Large intestine (tissue), 12 donors: ENCODE data around the gene HS6ST2. TPM values are rescaled to one million over a fixed set of nuclear protein-coding genes. Genes with fewer than 3 reads are reported as not detected.
A peak's percentile ranks its signal among the peaks of the same experiment; 100 is the strongest.
"Not testable (repeated sequence)": the region's sequence is repeated elsewhere in the genome, so short reads cannot be mapped to it uniquely, and the experiment has no call there.

ENCODE experiments used
- DNase-seq, 2 donors: peaks; one replicate each; pipeline versions ENCODE4 v3.0.0 to v3.0.0-alpha.2; 2013
- H3K27ac ChIP-seq: one replicate; pipeline ENCODE4 v1.5.1; 2013; ENCODE audit warnings: low read length
- H3K27me3 ChIP-seq: 2 replicates; pipeline ENCODE4 v1.6.1; 2013; ENCODE audit warnings: low read length; ENCODE audit not compliant: control insufficient read depth, insufficient read depth
- H3K36me3 ChIP-seq: 2 replicates; pipeline ENCODE4 v1.6.1; 2013; ENCODE audit warnings: low read length; ENCODE audit not compliant: control insufficient read depth, insufficient read depth
- H3K4me1 ChIP-seq: one replicate; pipeline ENCODE4 v1.6.1; 2013; ENCODE audit warnings: low read length; ENCODE audit not compliant: control insufficient read depth, insufficient read depth
- H3K4me3 ChIP-seq: one replicate; pipeline ENCODE4 v1.5.1; 2013; ENCODE audit warnings: low read length
- H3K9me3 ChIP-seq: one replicate; pipeline ENCODE4 v1.6.1; 2013; ENCODE audit warnings: mild to moderate bottlenecking, low read depth, low read length, moderate library complexity; ENCODE audit not compliant: control insufficient read depth
- WGBS: methylation state at CpG from one replicate; pipeline ENCODE4 v1.1.5; 2013; ENCODE audit warnings: low lambda C conversion rate; ENCODE audit not compliant: insufficient coverage; 5-methylcytosine and 5-hydroxymethylcytosine counted together
- long read RNA-seq, 11 donors: transcript quantifications; one replicate each; lab custom pipeline, GENCODE V29; 2026
- polyA plus RNA-seq: library from polyadenylated mRNA; unstranded; fragments of 120-200 nt; gene quantifications from one replicate; pipeline ENCODE4 v1.2.1, GENCODE V29; 2013

Gene HS6ST2
- 0.97 TPM for polyA plus RNA-seq
- long read RNA-seq, donor 1, result 0 reads
- long read RNA-seq, donor 2, result 0 reads
- long read RNA-seq, donor 3, result 0 reads
- long read RNA-seq, donor 4, result 0 reads
- long read RNA-seq, donor 5, result 0 reads
- long read RNA-seq, donor 6, result 0 reads
- long read RNA-seq, donor 7, result 0 reads
- long read RNA-seq, donor 8, result 0 reads
- long read RNA-seq, donor 9, result 0 reads
- long read RNA-seq, donor 10, result 0 reads
- long read RNA-seq, donor 11, result 0 reads

DNA sequence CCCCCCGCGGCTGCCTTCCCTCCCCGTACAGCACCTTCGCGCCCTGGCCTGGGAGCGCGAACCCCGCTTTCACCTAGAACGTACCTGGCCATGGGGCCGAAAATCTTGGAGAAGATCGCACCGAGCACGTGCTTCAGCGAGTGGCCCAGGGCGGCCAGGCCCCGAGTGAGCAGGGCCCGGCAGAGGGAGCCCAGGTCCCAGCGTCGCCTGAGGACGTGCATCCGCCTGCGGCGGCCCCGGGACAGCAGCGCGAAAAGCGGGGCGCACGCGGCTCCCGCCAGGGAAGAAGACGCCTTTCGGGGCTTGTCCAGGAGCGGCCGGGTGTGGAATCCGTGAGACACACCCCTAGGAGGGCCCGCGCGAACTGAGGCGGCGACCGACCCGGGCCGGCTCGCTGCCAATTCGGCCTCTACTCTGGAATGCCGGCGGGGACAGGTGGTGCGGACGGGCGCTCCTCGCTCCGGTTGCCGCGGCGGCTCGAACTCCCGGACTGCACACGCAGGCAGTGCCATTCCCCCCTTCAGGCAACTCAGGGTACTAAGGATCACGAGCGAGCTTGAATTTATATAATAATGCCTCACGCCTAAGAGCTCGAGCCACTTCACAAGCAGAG lies at the start of gene HS6ST2:
Gene HS6ST2 (minus strand): TSS at position 539 of the 613 bp plus-strand sequence.
- no peaks in the 10 kb centered on the region for H3K9me3 ChIP-seq
- no CpG with 5 or more reads among the region's 63 CpGs for WGBS
- H3K27ac ChIP-seq, result no peak within 1 kb of the TSS
- peak in 1 of 2 donors; percentile 13 for DNase-seq
- H3K4me3 ChIP-seq, result peak within 1 kb of the TSS; percentile 24
- peaks cover 48% of the 10 kb centered on the region for H3K27me3 ChIP-seq
- H3K36me3 ChIP-seq, result no peaks in the 10 kb centered on the region
- peaks cover 2% of the 10 kb centered on the region for H3K4me1 ChIP-seq

DNA sequence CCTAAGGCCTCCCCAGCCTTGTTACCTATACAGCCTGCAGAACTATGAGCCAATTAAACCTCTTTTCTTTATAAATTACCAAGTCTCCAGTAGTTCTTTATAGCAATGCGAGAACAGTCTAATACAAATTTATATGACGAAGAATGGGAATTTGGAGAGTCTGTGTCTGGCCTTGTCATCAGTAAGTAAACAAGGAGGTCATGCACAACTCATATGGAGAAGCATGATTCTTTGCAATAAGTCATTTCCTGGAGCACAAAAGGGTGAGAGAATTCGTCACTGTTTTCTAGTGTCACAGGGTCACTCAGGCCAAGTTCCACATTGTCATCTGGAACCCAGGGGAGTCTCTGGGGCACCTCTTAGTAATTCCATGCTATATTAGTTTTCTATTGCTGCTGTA lies 49.0 kb upstream of the HS6ST2 start:
- Histone ChIP-seq H3K27ac (no peak overlapping the region), H3K36me3 (no peaks in the 10 kb centered on the region), H3K27me3 (no peaks in the 10 kb centered on the region), H3K4me1 (no peaks in the 10 kb centered on the region), H3K9me3 (no peaks in the 10 kb centered on the region), H3K4me3 (no peak overlapping the region)
- no peak for DNase-seq
- no CpG with 5 or more reads among the region's 3 CpGs for WGBS

DNA sequence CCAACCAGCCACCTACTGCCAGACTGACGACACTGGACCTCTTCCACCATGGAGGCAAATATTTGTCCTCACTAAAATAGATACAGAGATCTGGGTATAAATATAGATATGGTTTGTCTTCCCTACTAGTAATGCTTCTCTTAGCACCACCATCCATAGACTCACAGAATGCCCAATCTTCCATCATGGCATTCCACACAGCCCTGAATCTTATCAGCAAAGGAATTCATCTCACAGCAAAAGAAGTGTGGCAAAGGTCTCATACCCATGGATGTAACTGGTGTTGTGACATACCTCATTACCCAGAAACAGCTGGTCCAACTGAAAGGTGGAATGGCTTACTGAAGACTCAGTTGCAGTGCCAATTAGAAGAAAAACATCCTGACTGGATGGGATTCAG lies 47.2 kb upstream of the HS6ST2 start:
- Histone ChIP-seq H3K4me1 (no peaks in the 10 kb centered on the region), H3K9me3 (no peaks in the 10 kb centered on the region), H3K27me3 (no peaks in the 10 kb centered on the region), H3K27ac (no peak overlapping the region), H3K36me3 (no peaks in the 10 kb centered on the region), H3K4me3 (no peak overlapping the region)
- no peak for DNase-seq
- WGBS, result no CpG with 5 or more reads among the region's 1 CpG

DNA sequence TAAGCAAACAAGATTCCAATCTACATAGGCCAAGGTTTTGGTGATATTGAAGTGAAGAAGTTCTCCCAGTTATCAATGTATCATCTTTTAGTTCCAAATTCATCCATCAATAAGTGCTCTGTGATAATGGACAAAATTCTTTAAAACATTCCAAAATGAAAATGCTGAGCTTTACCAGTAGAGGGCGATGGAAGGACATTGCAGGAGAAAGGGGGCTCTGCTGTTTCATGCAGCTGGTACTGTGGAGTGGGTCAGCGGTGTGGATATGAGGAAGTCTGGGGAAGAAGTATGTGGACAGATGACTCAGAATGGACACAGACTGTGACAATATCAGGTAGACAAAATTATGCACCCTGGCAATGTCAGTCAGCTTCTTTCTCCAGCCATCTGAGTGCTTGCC lies 46.6 kb upstream of the HS6ST2 start:
- Histone ChIP-seq H3K36me3 (no peaks in the 10 kb centered on the region), H3K4me3 (no peak overlapping the region), H3K9me3 (no peaks in the 10 kb centered on the region), H3K27me3 (no peaks in the 10 kb centered on the region), H3K4me1 (no peaks in the 10 kb centered on the region), H3K27ac (no peak overlapping the region)
- no CpG with 5 or more reads among the region's 2 CpGs for WGBS
- peak in 1 of 2 donors; percentile 1 for DNase-seq

DNA sequence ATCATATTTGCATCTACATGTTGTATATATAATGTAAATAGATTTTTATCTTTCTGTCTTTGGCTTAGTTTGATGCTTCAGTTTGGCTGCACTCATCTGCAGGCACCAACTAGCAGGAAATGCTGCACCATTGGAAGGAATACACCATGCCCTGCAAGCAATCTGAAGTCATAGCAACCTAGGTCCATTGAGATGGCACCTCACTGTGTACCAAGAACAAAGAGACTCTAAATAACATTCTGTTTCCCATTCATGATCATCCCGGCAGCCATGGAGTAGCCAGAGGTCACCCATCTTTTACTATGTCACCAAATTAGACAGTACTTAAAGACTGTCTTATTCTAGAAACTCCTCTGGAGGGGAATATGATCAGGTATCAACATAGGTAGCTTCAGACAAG lies 40.8 kb upstream of the HS6ST2 start:
- Histone ChIP-seq H3K27me3 (no peaks in the 10 kb centered on the region), H3K4me1 (no peaks in the 10 kb centered on the region), H3K36me3 (no peaks in the 10 kb centered on the region), H3K27ac (no peak overlapping the region), H3K4me3 (no peak overlapping the region), H3K9me3 (no peaks in the 10 kb centered on the region)
- WGBS, result no CpG with 5 or more reads among the region's 1 CpG
- DNase-seq, result no peak

DNA sequence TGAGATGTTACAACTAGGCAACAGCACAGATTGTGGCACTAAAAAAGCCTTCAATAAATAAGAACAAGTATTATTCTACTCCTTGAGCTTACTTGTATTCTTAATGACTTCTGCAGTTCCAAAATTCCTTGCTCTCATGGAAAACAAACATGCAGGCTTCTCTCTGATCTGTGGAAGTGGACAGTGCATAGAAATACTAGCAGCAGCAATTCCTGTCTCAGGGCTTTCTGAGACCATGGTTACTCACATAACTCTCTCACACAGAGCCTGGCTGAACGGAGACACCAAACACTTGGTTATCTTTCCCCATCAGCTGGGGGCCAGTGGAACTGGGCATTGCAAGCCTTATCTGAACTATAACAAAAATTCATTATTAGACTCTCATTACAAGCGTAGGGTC lies 32.4 kb upstream of the HS6ST2 start:
- Histone ChIP-seq H3K4me3 (no peak overlapping the region), H3K36me3 (no peaks in the 10 kb centered on the region), H3K27ac (no peak overlapping the region), H3K9me3 (no peaks in the 10 kb centered on the region), H3K4me1 (no peaks in the 10 kb centered on the region), H3K27me3 (no peaks in the 10 kb centered on the region)
- no CpG with 5 or more reads among the region's 2 CpGs for WGBS
- no peak for DNase-seq

DNA sequence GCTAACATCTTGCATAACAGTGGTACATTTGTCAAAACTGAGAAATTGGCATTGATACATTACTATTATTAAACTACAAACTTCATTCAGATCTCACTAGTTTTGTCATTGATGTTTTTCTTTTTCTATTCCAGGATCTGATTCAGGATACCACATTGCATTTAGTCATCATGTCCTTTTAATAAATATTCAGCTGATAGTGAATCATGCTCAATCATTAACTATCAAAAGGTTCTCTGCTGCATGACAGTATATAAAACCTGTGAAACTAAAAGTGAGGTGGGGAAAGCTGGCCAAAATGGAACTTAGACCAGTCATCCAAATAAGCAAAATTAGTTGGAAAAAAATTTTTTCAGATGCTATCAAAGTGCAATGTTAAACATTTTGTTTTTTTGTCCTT lies 28.1 kb upstream of the HS6ST2 start:
- Histone ChIP-seq H3K4me3 (no peak overlapping the region), H3K27ac (no peak overlapping the region), H3K36me3 (no peaks in the 10 kb centered on the region), H3K9me3 (no peaks in the 10 kb centered on the region), H3K27me3 (no peaks in the 10 kb centered on the region), H3K4me1 (no peaks in the 10 kb centered on the region)
- no peak for DNase-seq

DNA sequence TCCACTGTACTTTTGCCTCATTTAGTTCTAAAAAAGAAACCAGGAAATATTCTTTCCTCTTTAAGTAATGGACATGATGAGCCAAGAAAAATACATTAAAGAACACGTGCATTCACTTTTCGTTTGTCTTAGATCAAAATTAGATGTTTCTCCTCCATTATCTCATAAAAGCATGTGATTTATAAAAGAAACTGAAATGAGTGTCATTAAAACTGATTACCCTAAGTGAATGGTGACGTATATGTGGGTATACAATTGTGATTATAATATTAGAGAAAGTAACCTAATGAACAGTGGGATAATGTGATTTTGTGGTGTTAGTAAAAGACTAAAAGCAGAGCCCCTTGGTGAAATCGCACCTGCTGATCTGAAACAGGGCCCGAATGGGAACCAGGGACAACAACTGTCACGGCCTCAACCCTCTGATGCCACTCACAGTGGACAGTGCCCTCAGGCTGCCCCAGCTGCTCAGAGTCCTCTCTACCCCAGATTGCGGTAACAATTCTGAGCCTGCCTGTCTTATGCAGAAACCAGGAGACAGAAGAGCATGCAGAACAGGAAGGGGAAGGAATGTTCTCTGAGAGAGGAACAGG lies 25.7 kb upstream of the HS6ST2 start:
- H3K4me3 ChIP-seq, result no peak overlapping the region
- H3K27me3 ChIP-seq, result no peaks in the 10 kb centered on the region
- no peaks in the 10 kb centered on the region for H3K36me3 ChIP-seq
- 75% methylated on average over 2 of the region's 7 CpGs for WGBS
- H3K4me1 ChIP-seq, result no peaks in the 10 kb centered on the region
- DNase-seq, result no peak
- H3K9me3 ChIP-seq, result no peaks in the 10 kb centered on the region
- H3K27ac ChIP-seq, result no peak overlapping the region

DNA sequence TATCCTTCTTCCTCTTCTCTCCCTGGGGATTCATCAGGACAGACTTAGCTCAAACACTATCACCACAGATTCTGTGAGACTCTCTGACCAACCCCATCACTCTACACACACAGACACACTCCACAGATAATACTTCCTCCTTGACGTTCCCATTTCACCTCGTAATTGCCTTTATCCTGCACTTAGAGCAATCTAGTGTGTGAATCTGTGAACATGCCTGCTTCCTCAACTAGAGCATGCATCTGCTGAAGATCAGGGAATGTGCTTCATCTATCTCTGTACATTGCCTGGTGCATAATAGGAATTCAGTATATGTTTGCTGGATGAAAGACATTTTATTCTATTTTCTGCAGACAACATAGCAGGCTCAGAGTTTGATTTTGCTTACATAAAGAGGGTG lies 25.1 kb upstream of the HS6ST2 start:
- no peak for DNase-seq
- no peaks in the 10 kb centered on the region for H3K36me3 ChIP-seq
- no peaks in the 10 kb centered on the region for H3K27me3 ChIP-seq
- no CpG with 5 or more reads among the region's 2 CpGs for WGBS
- no peak overlapping the region for H3K4me3 ChIP-seq
- H3K9me3 ChIP-seq, result no peaks in the 10 kb centered on the region
- no peak overlapping the region for H3K27ac ChIP-seq
- H3K4me1 ChIP-seq, result no peaks in the 10 kb centered on the region

DNA sequence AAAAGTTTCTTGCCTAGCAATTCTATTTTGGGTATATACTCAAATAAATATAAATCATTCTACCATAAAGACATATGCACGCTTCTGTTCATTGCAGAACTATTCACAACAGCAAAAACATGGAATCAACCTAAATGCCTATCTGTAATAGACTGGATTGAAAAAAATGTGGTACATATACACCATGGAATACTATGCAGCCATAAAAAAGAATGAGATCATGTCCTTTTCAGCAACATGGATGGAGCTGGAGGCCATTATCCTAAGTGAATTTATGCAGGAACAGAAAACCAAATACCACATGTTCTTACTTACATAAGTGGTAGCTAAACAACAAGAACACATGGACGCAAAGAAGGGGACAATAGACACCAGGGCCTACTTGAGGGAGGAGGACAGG lies 21.6 kb upstream of the HS6ST2 start:
- H3K4me3 ChIP-seq, H3K4me1 ChIP-seq, H3K27ac ChIP-seq, DNase-seq, H3K36me3 ChIP-seq, H3K9me3 ChIP-seq, H3K27me3 ChIP-seq: not testable (repeated sequence)
- 100% methylated on average over 1 of the region's 2 CpGs for WGBS
